ENCODE results near the gene KRT74.

Gene KRT74

GRCh38 chr12:52573743-52574142 lies at the start of gene KRT74:
KRT74 (minus strand) TSS chr12:52573843; CDS start chr12:52573777, 66 bp downstream.
- no peak for DNase-seq

GRCh38 chr12:52622349-52622748 lies 48.7 kb upstream of the KRT74 start:
- DNase-seq: no peak

GRCh38 chr12:52618866-52619265 lies 45.2 kb upstream of the KRT74 start:
- DNase-seq: no peak

- no peak for DNase-seq
These were observed 44.6 kb upstream of the KRT74 start, which contains the start of gene KRT73 for GRCh38 chr12:52618216-52618615. KRT73 (minus strand) TSS chr12:52618559; CDS start chr12:52618524, 35 bp downstream.

GRCh38 chr12:52617403-52617785 lies 43.8 kb upstream of the KRT74 start:
- no peak for DNase-seq

GRCh38 chr12:52616680-52617402 lies 43.2 kb upstream of the KRT74 start:
- no peak for DNase-seq

- no peak for DNase-seq
These were observed 42.3 kb upstream of the KRT74 start for GRCh38 chr12:52615912-52616311.

- DNase-seq: no peak
These were observed 41.7 kb upstream of the KRT74 start for GRCh38 chr12:52615208-52615868.

GRCh38 chr12:52614381-52615207 lies 41.0 kb upstream of the KRT74 start:
- no peak for DNase-seq

GRCh38 chr12:52613384-52614030 lies 39.9 kb upstream of the KRT74 start:
- DNase-seq: no peak

- DNase-seq: no peak
These were observed 39.1 kb upstream of the KRT74 start for GRCh38 chr12:52612431-52613383.

- DNase-seq: no peak
These were observed 37.4 kb upstream of the KRT74 start for GRCh38 chr12:52611080-52611468.

- DNase-seq: no peak
These were observed 35.4 kb upstream of the KRT74 start for GRCh38 chr12:52608826-52609630.

GRCh38 chr12:52608161-52608560 lies 34.5 kb upstream of the KRT74 start:
- DNase-seq: no peak

- DNase-seq: no peak
These were observed 33.7 kb upstream of the KRT74 start for GRCh38 chr12:52607314-52607713.

GRCh38 chr12:52606581-52607218 lies 33.1 kb upstream of the KRT74 start:
- DNase-seq: no peak

- no peak for DNase-seq
These were observed 32.5 kb upstream of the KRT74 start for GRCh38 chr12:52606096-52606495.

GRCh38 chr12:52605542-52605941 lies 31.9 kb upstream of the KRT74 start:
- DNase-seq: no peak

GRCh38 chr12:52604859-52605258 lies 31.2 kb upstream of the KRT74 start:
- no peak for DNase-seq

- no peak for DNase-seq
These were observed 29.7 kb upstream of the KRT74 start for GRCh38 chr12:52603314-52603713.

GRCh38 chr12:52602552-52602951 lies 28.9 kb upstream of the KRT74 start:
- DNase-seq: no peak

Data from NCI-H187 treated with DMSO at 0.1 percent for 48 hours (cell line).